GM12875 (cell line): ENCODE data around the gene CBX2.

ENCODE experiments used
- H3K4me3 ChIP-seq: one replicate; pipeline ENCODE4 v1.5.1; 2011; ENCODE audit warnings: low read depth, low read length, control low read depth
- TF ChIP-seq, protein P1 (sequence below): IDR thresholded peaks from 2 replicates; pipeline ENCODE4 v1.5.1; 2011; ENCODE audit warnings: low read depth, mild to moderate bottlenecking, control low read depth, inconsistent platforms, low read length, moderate library complexity, borderline replicate concordance; ENCODE audit not compliant: insufficient read depth

The CBX2 gene

DNA sequence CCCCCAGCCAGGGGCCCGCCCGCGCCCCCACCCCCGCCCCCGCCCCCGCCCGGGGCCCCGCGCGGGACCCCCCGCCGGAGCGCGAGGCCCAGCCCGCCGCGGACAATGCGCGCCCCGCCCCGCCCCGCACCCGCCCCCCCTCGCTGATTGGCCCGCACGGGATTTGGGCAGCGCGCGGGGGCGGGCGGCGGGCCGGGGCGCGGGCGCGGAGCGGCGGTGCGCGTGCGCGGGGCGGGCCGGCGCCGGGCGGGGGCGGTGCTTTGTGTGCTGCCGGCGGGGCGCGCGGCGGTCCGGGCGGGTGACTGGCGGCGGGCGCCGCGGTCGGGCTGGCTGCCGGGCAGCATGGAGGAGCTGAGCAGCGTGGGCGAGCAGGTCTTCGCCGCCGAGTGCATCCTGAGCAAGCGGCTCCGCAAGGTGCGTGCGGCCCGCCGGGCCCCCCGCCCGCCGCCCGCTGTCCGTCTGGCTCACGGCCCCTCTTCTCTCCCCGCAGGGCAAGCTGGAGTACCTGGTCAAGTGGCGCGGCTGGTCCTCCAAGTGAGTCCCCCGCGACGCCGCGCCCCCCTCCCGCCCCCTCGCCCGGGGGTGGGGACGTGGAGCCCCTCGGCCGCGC is at the start of gene CBX2:
Gene CBX2 (plus strand): TSS at position 255 of the 610 bp plus-strand sequence. CDS start 88 bp downstream, at position 343.
- peak within 1 kb of the TSS; percentile 48 for H3K4me3 ChIP-seq
- TF ChIP-seq, protein P1, sequence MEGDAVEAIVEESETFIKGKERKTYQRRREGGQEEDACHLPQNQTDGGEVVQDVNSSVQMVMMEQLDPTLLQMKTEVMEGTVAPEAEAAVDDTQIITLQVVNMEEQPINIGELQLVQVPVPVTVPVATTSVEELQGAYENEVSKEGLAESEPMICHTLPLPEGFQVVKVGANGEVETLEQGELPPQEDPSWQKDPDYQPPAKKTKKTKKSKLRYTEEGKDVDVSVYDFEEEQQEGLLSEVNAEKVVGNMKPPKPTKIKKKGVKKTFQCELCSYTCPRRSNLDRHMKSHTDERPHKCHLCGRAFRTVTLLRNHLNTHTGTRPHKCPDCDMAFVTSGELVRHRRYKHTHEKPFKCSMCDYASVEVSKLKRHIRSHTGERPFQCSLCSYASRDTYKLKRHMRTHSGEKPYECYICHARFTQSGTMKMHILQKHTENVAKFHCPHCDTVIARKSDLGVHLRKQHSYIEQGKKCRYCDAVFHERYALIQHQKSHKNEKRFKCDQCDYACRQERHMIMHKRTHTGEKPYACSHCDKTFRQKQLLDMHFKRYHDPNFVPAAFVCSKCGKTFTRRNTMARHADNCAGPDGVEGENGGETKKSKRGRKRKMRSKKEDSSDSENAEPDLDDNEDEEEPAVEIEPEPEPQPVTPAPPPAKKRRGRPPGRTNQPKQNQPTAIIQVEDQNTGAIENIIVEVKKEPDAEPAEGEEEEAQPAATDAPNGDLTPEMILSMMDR: no peak

DNA sequence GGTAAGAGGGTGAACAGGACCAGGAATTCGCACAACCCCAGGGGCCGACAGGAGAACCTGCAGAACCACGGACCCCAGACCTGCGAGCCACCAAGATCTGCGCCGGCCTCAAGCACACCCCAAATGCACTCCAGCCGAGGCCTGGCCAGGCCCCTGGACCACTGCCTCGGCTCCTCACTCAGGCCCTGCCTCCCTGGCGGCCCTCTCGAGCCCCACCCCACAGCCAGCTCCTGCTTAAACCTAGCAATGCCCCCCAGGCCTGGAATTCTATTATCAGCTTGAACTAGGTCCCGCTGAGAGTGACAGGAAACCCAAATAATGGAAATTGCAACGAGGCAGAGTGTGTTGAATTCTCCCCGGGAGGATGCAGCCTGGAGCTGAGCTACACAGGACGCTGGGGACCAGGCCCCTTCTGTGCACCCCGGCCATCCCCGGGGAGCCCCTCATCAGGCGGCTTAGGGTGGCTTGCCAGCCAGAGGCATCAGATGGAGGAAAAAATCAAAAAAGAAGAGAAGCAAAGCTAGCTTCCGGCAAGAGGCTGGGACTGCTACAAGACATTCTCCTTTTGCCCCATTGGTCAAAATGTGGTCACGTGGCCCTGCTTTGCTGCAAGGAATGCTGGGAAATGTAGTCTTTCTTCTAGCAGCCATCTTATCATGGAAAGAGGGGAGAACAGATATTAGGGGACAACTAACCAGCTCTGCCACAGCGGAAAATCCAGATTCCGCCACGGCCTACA is 49.6 kb upstream of the CBX2 start:
- TF ChIP-seq, protein P1: no peak
- H3K4me3 ChIP-seq: no peak overlapping the region

DNA sequence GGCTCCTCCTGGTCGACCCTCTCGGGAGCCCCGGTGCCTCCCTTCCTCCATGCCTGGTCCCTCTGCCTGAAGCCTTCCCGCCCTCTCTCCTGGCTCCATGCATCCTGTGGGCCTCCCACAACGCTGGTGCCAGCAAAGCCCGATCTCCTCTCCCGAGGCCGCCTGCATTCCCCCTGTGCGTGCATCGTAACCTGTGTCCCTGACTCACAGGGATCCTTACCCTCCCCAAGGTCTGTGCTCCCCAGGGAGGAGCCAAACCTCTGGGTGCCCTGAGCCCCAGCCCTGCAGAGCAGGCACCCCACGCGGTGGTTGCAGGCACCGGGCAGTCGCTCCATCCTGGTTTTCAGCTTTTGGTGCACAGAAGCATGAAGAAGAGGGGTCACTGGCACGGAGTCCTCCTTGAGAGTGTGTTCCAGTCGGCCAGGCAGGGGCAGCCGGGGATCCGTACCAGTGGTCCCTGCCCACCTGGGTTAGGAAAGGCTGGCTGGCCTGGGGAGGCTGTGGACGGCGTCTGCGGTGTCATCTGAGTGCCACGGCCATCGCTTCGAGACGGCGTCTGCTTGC is 49.0 kb upstream of the CBX2 start:
- H3K4me3 ChIP-seq: no peak overlapping the region
- TF ChIP-seq, protein P1: no peak

DNA sequence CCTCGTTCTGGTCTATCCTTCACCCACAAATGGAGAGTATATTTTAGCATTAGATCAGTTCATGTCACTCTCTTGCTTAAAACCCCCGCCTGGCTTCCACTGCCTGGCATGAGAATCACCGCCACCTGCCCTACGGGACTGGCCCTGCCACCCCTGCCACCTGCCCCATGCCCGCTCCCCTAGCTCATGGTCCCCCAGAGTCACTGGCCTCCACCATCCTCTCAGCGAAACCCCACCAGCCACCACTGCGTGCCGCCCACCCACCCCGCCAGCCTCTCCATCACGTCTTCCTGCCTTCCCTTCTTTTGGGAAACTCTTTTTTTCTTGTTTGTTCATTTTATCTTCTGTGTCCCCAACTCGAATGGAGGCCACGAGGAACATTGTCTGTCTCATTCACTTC is 48.2 kb upstream of the CBX2 start:
- TF ChIP-seq, protein P1: no peak
- H3K4me3 ChIP-seq: no peak overlapping the region

DNA sequence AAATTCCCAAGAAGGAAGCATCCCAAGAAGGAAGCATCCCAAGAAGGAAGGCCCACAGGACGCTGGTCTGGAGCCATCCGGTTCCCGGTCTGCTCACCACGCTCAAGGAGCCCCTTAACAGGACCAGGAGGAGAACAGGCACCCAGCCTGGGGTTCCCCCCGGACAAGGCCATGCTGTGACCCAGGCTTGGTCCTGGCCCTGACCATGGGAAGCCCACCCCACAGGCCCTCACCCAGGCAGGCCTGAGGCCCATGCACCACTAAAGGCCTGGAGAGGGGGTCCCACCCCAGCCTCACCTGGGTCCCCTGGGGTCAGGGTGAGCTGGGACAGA is 47.5 kb upstream of the CBX2 start:
- no peak overlapping the region for H3K4me3 ChIP-seq
- TF ChIP-seq, protein P1: no peak

DNA sequence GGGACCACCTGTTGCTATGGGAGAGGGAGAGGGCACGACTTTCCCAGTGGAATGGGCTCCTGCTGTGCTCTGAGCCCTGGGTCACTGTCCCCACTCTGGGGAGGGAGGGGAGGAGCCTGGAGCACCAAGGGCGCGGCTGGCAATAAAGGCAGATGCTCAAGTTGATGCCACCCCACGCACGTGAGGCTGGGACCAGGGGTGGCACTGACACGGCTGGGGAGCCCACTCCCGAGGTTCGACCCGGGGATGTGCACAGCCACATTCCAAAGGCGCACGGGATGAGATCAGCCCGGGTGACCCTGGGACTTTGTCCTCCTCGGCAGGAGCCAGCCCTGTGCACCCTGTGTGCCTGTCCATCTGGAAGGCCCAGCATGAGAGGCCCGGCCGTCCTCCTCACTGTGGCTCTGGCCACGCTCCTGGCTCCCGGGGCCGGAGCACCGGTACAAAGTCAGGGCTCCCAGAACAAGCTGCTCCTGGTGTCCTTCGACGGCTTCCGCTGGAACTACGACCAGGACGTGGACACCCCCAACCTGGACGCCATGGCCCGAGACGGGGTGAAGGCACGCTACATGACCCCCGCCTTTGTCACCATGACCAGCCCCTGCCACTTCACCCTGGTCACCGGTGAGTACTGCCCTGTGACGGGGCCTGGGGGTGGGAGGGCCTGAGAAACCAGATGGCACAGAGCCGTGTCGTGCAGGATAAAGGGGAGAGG is 47.0 kb upstream of the CBX2 start, which contains the start of gene ENPP7:
Gene ENPP7 (plus strand): TSS at position 175 of the 715 bp plus-strand sequence. CDS start 197 bp downstream, at position 372.
- TF ChIP-seq, protein P1: no peak
- no peak within 1 kb of the TSS for H3K4me3 ChIP-seq
